GM12864 (cell line): ENCODE measurements around the gene MTHFS.
A peak's percentile ranks its signal among the peaks of the same experiment; 100 is the strongest.
"Not testable (repeated sequence)": the region's sequence is repeated elsewhere in the genome, so short reads cannot be mapped to it uniquely, and the experiment has no call there.

Experiments used
- DNase-seq: peaks from one replicate; pipeline ENCODE4 v3.0.0-alpha.2; 2011; ENCODE audit warnings: low read depth
- H3K4me3 ChIP-seq: 2 replicates; pipeline ENCODE4 v1.5.1; 2011; ENCODE audit warnings: mild to moderate bottlenecking, low read depth, low read length, control low read depth
- TF ChIP-seq, protein P1 (sequence below): IDR thresholded peaks from 2 replicates; pipeline ENCODE4 v1.5.1; 2011; ENCODE audit warnings: low read depth, mild to moderate bottlenecking, moderate library complexity, low read length, control low read depth, inconsistent platforms; ENCODE audit errors: missing control alignments

Gene MTHFS

DNA sequence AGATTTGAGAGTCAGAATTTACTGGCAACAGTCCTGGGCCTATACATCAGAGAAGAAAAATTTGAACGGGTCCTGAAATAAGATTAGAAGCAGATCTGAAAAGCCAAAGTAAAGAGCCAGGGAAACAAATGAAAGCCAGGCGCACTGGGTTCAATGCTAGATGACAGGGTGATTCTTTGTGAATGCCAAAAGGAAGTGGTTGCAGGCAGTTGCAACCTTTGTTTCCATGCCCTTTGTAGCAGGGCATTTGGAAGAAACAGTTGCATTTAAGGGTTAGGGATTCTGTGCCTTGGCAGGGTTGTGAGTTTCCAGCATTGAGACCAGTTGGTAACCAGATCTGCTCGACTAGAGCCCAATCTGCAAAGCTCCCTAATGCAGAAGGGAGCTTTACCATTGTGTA is 36.4 kb upstream of the MTHFS start:
- H3K4me3 ChIP-seq = no peak overlapping the region
- TF ChIP-seq, protein P1, sequence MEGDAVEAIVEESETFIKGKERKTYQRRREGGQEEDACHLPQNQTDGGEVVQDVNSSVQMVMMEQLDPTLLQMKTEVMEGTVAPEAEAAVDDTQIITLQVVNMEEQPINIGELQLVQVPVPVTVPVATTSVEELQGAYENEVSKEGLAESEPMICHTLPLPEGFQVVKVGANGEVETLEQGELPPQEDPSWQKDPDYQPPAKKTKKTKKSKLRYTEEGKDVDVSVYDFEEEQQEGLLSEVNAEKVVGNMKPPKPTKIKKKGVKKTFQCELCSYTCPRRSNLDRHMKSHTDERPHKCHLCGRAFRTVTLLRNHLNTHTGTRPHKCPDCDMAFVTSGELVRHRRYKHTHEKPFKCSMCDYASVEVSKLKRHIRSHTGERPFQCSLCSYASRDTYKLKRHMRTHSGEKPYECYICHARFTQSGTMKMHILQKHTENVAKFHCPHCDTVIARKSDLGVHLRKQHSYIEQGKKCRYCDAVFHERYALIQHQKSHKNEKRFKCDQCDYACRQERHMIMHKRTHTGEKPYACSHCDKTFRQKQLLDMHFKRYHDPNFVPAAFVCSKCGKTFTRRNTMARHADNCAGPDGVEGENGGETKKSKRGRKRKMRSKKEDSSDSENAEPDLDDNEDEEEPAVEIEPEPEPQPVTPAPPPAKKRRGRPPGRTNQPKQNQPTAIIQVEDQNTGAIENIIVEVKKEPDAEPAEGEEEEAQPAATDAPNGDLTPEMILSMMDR = no peak
- no peak for DNase-seq

DNA sequence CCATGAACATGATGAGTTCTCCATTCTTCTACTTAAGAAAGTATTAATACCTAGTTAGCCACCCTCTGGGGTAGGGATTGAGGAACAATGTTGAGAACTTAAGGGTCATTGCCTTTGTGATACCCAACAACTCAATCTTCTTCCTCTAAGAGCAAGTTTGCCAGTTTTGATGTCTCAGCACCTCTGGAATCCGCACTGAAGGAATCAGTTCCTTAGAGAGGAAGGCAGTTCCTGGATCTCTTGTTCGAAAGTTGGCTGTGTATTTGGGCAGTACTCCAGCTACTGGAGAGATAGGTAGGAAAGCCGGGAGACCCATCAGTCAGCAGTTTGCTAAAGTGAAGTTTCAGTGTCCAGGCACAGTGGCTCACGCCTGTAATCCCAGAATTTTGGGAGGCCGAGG is 35.6 kb upstream of the MTHFS start:
- no peak overlapping the region for H3K4me3 ChIP-seq
- DNase-seq = no peak
- TF ChIP-seq, protein P1 = no peak

DNA sequence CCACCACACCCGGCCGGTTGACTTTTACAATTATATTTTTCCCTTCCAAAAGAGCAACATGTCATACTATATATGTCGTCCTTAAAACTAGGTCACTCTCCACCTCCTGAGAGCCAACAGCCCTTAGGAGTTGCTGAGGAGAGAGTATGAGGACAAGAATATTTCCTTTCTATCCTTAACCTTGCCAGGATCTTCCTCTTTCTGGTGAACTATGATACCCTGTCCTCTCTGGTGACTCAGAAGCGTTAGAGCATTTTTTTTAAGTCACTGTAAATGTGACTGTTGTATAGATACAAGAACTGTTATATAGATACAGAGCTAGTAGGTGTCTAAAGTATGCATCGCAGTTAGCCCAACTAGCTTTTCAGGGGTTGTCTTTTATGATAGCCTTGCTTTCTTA is 33.7 kb upstream of the MTHFS start:
- no peak for DNase-seq
- no peak overlapping the region for H3K4me3 ChIP-seq
- TF ChIP-seq, protein P1 = no peak

DNA sequence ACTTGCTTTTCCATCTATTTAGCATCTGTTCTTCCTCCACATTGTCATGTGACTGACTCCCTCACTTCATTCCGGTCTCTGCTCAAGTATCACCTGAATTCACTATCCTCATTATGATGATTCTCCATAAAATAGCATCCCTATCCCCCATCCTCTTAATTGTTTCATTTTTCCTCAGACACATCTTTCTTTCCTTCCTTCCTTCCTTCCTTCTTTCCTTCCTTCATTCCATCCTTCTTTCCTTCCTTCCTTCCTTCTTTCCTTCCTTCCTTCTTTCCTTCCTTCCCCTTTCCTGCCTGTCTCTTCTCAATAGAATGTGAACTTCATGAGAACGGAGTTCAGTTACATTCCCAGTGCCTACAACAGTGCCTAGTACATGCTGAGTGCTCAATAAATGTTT is 32.6 kb upstream of the MTHFS start:
- H3K4me3 ChIP-seq = no peak overlapping the region
- TF ChIP-seq, protein P1 = no peak
- no peak for DNase-seq

DNA sequence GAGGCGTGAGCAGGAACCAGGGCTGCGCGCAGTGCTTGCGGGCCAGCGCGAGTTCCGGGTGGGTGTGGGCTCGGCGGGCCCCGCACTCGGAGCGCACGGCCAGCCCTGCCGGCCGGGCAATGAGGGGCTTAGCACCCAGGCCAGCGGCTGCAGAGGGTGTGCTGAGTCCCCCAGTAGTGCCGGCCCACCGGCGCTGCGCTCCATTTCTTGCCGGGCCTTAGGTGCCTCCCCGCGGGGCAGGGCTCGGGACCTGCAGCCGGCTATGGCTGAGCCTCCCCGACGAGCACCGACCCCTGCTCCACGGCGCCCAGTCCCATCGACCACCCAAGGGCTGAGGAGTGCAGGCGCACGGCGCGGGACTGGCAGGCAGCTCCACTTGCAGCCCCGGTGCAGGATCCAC is 29.3 kb upstream of the MTHFS start:
- DNase-seq, H3K4me3 ChIP-seq: not testable (repeated sequence)

DNA sequence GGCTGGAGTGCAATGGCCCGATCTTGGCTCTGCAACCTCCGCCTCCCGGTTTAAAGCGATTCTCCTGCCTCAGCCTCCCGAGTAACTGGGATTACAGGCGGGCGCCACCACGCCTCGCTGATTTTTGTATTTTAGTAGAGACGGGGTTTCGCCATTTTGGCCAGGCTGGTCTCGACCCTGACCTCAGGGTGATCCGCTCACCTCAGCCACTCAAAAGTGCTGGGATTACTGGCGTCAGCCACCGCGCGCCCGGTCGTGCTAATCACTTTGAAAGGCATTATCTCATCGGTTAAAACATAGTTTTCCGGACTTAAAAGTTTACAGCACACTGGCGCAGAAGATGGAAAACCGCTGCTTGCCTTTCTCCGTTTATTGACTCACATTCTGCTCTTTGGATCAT is 27.6 kb upstream of the MTHFS start:
- peak overlapping the region; percentile 89; the same call in 1 of the 2 replicates for H3K4me3 ChIP-seq
- DNase-seq = no peak
- TF ChIP-seq, protein P1 = no peak

DNA sequence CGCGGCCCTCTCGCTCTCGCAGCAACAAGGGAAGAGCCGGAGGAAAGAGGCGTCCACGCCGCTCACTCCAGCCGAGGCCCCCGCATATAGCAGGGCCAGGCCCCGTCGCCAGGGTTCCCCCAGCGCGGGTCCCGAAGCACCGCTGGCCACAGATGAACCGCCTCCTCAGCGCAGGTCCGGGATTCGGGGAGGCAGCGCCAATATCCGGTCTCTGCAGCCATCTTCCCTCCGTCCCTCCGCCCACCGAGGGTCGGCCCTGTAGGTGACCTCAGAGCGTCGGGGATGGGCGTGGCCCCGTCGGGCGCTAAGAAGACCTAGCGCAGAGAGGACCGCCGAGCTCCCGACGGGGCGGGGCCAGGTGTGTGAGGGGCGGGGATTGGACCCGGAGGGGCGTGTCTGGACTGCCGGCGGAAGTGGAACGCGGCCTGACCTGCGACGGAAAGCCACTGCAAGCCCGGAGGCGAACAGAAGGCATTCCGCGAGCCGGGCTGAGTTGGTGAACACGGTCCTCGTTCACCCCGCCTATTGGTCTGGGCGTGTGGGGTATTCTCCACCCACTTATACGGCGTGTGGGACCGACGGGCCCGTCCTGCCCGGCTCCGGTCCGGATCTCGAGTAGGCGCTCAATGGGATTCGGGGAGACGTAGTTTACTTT is 26.8 kb upstream of the MTHFS start:
- peak; percentile 97 for DNase-seq
- TF ChIP-seq, protein P1 = no peak
- peak overlapping the region; percentile 89 for H3K4me3 ChIP-seq
